HepG2 (cell line): Measurements from ENCODE around the gene KCNQ2. TPM values are rescaled to one million over a fixed set of nuclear protein-coding genes. Genes with fewer than 3 reads are reported as not detected.

ENCODE experiments used
- ATAC-seq: fragments of 200-7000 bp; cut with Tn5 transposase; 3 replicates; pipeline ENCODE4 v1.9.1; 2020; ENCODE audit warnings: mild to moderate bottlenecking, moderate library complexity
- BruUV-seq: library from RNA; stranded (reverse); fragments of 400-500 nt; replicated peaks from 2 replicates; lab custom pipeline; 2021; lab: Mats Ljungman, UMichigan
- CTCF ChIA-PET: fragments of 300-600 bp; formaldehyde crosslinking; extraction: SDS; loops from one replicate; lab custom pipeline; 2021; ENCODE audit warnings: low total read pairs, inconsistent platforms, low intra/inter-chr PET ratio; lab: Yijun Ruan, JAX
- POLR2A ChIA-PET: fragments of 350-600 bp; sonication (Branson Sonifier 250); formaldehyde crosslinking; loops from one replicate; lab custom pipeline; 2020; ENCODE audit warnings: antibody characterized with exemption, inconsistent platforms; lab: Yijun Ruan, JAX
- DNase-seq: peaks from one replicate; pipeline ENCODE4 v3.0.0-alpha.2; 2015; ENCODE audit warnings: low spot score
- FAIRE-seq: peaks from 3 replicates; lab custom pipeline; 2011; peaks lifted over from hg19 to GRCh38; lab: Jason Lieb, UNC
- H2AFZ ChIP-seq: one replicate; pipeline ENCODE4 v1.6.1; 2011; ENCODE audit warnings: low read length, inconsistent platforms
- H3K27ac ChIP-seq: fragments of 300-600 bp; 3 replicates; pipeline ENCODE4 v1.8.0; 2011; ENCODE audit warnings: mixed run types, mild to moderate bottlenecking, mixed read lengths, low read length, inconsistent platforms; ENCODE audit not compliant: insufficient read depth; ENCODE audit errors: extremely low read length
- H3K27me3 ChIP-seq, 2 experiments: fragments of 200-600 bp in 1 of 2; 2 replicates in 1 of 2; 3 replicates in 1 of 2; pipeline versions ENCODE4 v1.6.0 to v1.8.0; 2011; ENCODE audit warnings: low read length in 2 of 2, mild to moderate bottlenecking in 2 of 2, moderate library complexity in 2 of 2, inconsistent platforms in 1 of 2; ENCODE audit not compliant: insufficient read depth in 2 of 2, control insufficient read depth in 1 of 2
- H3K36me3 ChIP-seq, 2 experiments: fragments of 200-600 bp in 1 of 2; replicated peaks in 1 of 2; 2 replicates in 1 of 2; 3 replicates in 1 of 2; pipeline versions ENCODE4 v1.5.1 to v1.8.0; 2011; ENCODE audit warnings: low read length in 2 of 2, inconsistent platforms in 1 of 2; ENCODE audit not compliant: insufficient read depth in 2 of 2, control insufficient read depth in 1 of 2
- H3K4me1 ChIP-seq: 2 replicates; pipeline ENCODE4 v1.5.1; 2012; ENCODE audit warnings: low read length, inconsistent platforms; ENCODE audit not compliant: insufficient read depth
- H3K4me2 ChIP-seq: 2 replicates; pipeline ENCODE4 v1.6.0; 2011; ENCODE audit warnings: low read depth, low read length, inconsistent platforms
- H3K4me3 ChIP-seq, 3 experiments: fragments of 200-600 bp in 1 of 3; sonication (generic), shearing (Covaris generic) in 1 of 3; replicated peaks in 1 of 3; 2 replicates each; pipeline ENCODE4 v1.5.1; 2011 to 2016; ENCODE audit warnings: low read length in 3 of 3, inconsistent platforms in 2 of 3, low read depth in 2 of 3, mild to moderate bottlenecking in 2 of 3, control low read depth in 1 of 3, mixed read lengths in 1 of 3; ENCODE audit not compliant: insufficient read depth in 1 of 3
- H3K79me2 ChIP-seq: one replicate; pipeline ENCODE4 v1.6.1; 2011; ENCODE audit warnings: low read length, inconsistent platforms; ENCODE audit not compliant: insufficient read depth
- H3K9ac ChIP-seq: 2 replicates; pipeline ENCODE4 v1.6.0; 2011; ENCODE audit warnings: mild to moderate bottlenecking, low read depth, low read length, inconsistent platforms; ENCODE audit not compliant: insufficient read depth
- H3K9me3 ChIP-seq: 2 replicates; pipeline ENCODE4 v1.5.1; 2012; ENCODE audit warnings: mild to moderate bottlenecking, low read length
- H4K20me1 ChIP-seq: 2 replicates; pipeline ENCODE4 v1.6.0; 2011; ENCODE audit warnings: inconsistent platforms, mild to moderate bottlenecking, low read length, moderate library complexity; ENCODE audit not compliant: insufficient read depth
- ATAD3A ChIP-seq: sonication (generic); formaldehyde crosslinking; IDR thresholded peaks from 2 replicates; pipeline ENCODE4 v1.4.0; 2020; ENCODE audit warnings: missing genetic modification reagents
- ATRX ChIP-seq: sonication (generic); formaldehyde crosslinking; IDR thresholded peaks from 2 replicates; pipeline ENCODE4 v1.4.0; 2020; ENCODE audit warnings: missing genetic modification reagents, borderline replicate concordance
- CHCHD3 ChIP-seq: sonication (generic); formaldehyde crosslinking; IDR thresholded peaks from 2 replicates; pipeline ENCODE4 v1.8.0; 2022; ENCODE audit warnings: mild to moderate bottlenecking, missing genetic modification reagents, moderate library complexity
- EED ChIP-seq: sonication (generic); formaldehyde crosslinking; IDR thresholded peaks from 2 replicates; pipeline ENCODE4 v1.5.0; 2020; ENCODE audit warnings: mild to moderate bottlenecking, missing genetic modification reagents
- ELF4 ChIP-seq: sonication (generic); formaldehyde crosslinking; IDR thresholded peaks from 2 replicates; pipeline ENCODE4 v1.5.0; 2020; ENCODE audit warnings: missing genetic modification reagents, mild to moderate bottlenecking, moderate library complexity, borderline replicate concordance
- ETS1 ChIP-seq: sonication (generic); formaldehyde crosslinking; IDR thresholded peaks from 2 replicates; pipeline ENCODE4 v1.4.0; 2020; ENCODE audit warnings: missing genetic modification reagents
- GRHL1 ChIP-seq: sonication (generic); formaldehyde crosslinking; conservative IDR thresholded peaks from 2 replicates; pipeline ENCODE4 v1.8.0; 2022; ENCODE audit warnings: missing genetic modification reagents
- IKZF5 ChIP-seq: IDR thresholded peaks from 2 replicates; pipeline ENCODE4 v1.6.1; 2018; ENCODE audit warnings: missing genetic modification reagents, mild to moderate bottlenecking, missing compliant biosample characterization
- KDM2A ChIP-seq: sonication (generic); formaldehyde crosslinking; IDR thresholded peaks from 2 replicates; pipeline ENCODE4 v1.4.0; 2020; ENCODE audit warnings: low read depth, missing genetic modification reagents, borderline replicate concordance
- KDM4B ChIP-seq: sonication (generic); formaldehyde crosslinking; IDR thresholded peaks from 2 replicates; pipeline ENCODE4 v1.4.0; 2020; ENCODE audit warnings: missing genetic modification reagents
- KLF12 ChIP-seq: sonication (generic); formaldehyde crosslinking; IDR thresholded peaks from 2 replicates; pipeline ENCODE4 v1.4.0; 2020; ENCODE audit warnings: missing genetic modification reagents, borderline replicate concordance
- MED8 ChIP-seq: sonication (generic); formaldehyde crosslinking; IDR thresholded peaks from 2 replicates; pipeline ENCODE4 v1.8.1; 2023; ENCODE audit warnings: mild to moderate bottlenecking, missing genetic modification reagents; ENCODE audit not compliant: insufficient replicate concordance
- NBN ChIP-seq: fragments of 450-650 bp; conservative IDR thresholded peaks from 2 replicates; pipeline ENCODE4 v1.6.1; 2017
- NFKBIZ ChIP-seq: IDR thresholded peaks from 2 replicates; pipeline ENCODE4 v1.6.1; 2018; ENCODE audit warnings: missing genetic modification reagents, missing compliant biosample characterization
- PPARG ChIP-seq: conservative IDR thresholded peaks from 2 replicates; pipeline ENCODE4 v1.6.1; 2016; ENCODE audit warnings: missing biosample characterization, missing genetic modification reagents
- RARG ChIP-seq: sonication (generic); formaldehyde crosslinking; IDR thresholded peaks from 2 replicates; pipeline ENCODE4 v1.4.0; 2020; ENCODE audit warnings: low read depth, mild to moderate bottlenecking, missing genetic modification reagents
- REXO4 ChIP-seq: sonication (generic); formaldehyde crosslinking; IDR thresholded peaks from 2 replicates; pipeline ENCODE4 v1.8.0; 2022; ENCODE audit warnings: missing genetic modification reagents, mild to moderate bottlenecking, borderline replicate concordance
- ZNF616 ChIP-seq: sonication (generic); formaldehyde crosslinking; IDR thresholded peaks from 2 replicates; pipeline ENCODE4 v1.5.0; 2020; ENCODE audit warnings: low read depth, mild to moderate bottlenecking, missing genetic modification reagents
- ZNF749 ChIP-seq: sonication (generic); formaldehyde crosslinking; IDR thresholded peaks from 2 replicates; pipeline ENCODE4 v1.8.0; 2022; ENCODE audit warnings: mild to moderate bottlenecking, missing genetic modification reagents, moderate library complexity, borderline replicate concordance
- WGBS: methylation state at CpG from one replicate; pipeline ENCODE4 v1.1.6; 2017; ENCODE audit warnings: low lambda C conversion rate; 5-methylcytosine and 5-hydroxymethylcytosine counted together
- in situ Hi-C: cut with HindIII; loops from 2 replicates; pipeline ENCODE4 v1.10.0; 2017; ENCODE audit warnings: low pct_unique_long_range_greater_than_20kb; ENCODE audit not compliant: extremely low pct_ligation_motif_present
- intact Hi-C: fragments of 100-400 bp; cut with micrococcal nuclease; formaldehyde crosslinking; loops from one replicate; pipeline ENCODE4 v1.10.0; 2022; ENCODE audit not compliant: unreplicated experiment
- polyA plus RNA-seq, 8 experiments: library from polyadenylated mRNA; depleted of rRNA in 3 of 8; stranded (reverse) in 7 of 8; unstranded in 1 of 8; fragments of >200 nt; fragmentation: Illumina TruSeq in 4 of 8; extraction: Trizol in 4 of 8; gene quantifications; 2 replicates each; pipeline versions ENCODE4 v1.2.1 to v1.2.3, GENCODE V29; 2011 to 2016; ENCODE audit warnings: low read depth in 4 of 8, missing spikeins in 1 of 8, mixed read lengths in 1 of 8; ENCODE audit not compliant: insufficient read depth in 1 of 8
- total RNA-seq, 5 experiments: library from RNA; depleted of rRNA; stranded (reverse); fragments of >200 nt; fragmentation: Illumina TruSeq; extraction: Trizol; gene quantifications; 2 replicates each; pipeline ENCODE4 v1.2.3, GENCODE V29; 2016; ENCODE audit warnings: low read depth in 1 of 5

Gene KCNQ2
- total and polyA plus RNA-seq, 2 of the 13 experiments (the other 11 are each of a cell fraction or from before 2014, with no cell fraction given) = not detected

GRCh38 chr20:63371291-63371865 is 101.1 kb downstream of the KCNQ2 start (continued):
- TF ChIP-seq GRHL1 (CRISPR knock-in tag) (no peak), ELF4 (CRISPR knock-in tag) (no peak), KDM2A (CRISPR knock-in tag) (no peak), MED8 (no peak)

- H3K9me3 ChIP-seq = no peaks in the 10 kb centered on the region
- no peak overlapping the region for H2AFZ ChIP-seq
- peaks cover 11% of the 10 kb centered on the region; the same call in 1 of the 2 replicates for H4K20me1 ChIP-seq
- 28% methylated on average over 20 of the region's 21 CpGs for WGBS
- intact Hi-C loops = no loop called here
- TF ChIP-seq PPARG (CRISPR knock-in tag) (no peak), CHCHD3 (no peak), KLF12 (CRISPR knock-in tag) (no peak), ETS1 (CRISPR knock-in tag) (no peak), NBN (no peak), ATRX (CRISPR knock-in tag) (no peak), REXO4 (CRISPR knock-in tag) (no peak), EED (no peak), RARG (no peak), KDM4B (CRISPR knock-in tag) (no peak), ZNF616 (CRISPR knock-in tag) (no peak), ZNF749 (CRISPR knock-in tag) (no peak), ATAD3A (CRISPR knock-in tag) (no peak), NFKBIZ (no peak), IKZF5 (CRISPR knock-in tag) (no peak)
- TF ChIP-seq, all 625 proteins: peak for 0
- CTCF ChIA-PET = no interaction called here
- no peaks in the 10 kb centered on the region for H3K36me3 ChIP-seq
- no peak overlapping the region for H3K27ac ChIP-seq
- DNase-seq = no peak
- peaks cover 19 to 85% of the 10 kb centered on the region in 2 experiments; a peak in 4 of 5 replicates for H3K27me3 ChIP-seq
- H3K4me2 ChIP-seq = no peak overlapping the region
- POLR2A ChIA-PET = no interaction called here
- no peak overlapping the region for H3K9ac ChIP-seq
- H3K4me1 ChIP-seq = peaks cover 35% of the 10 kb centered on the region
- ATAC-seq = no peak
- in situ Hi-C loops = no loop called here
- no peak for FAIRE-seq
- no peak overlapping the region for H3K4me3 ChIP-seq
- BruUV-seq = no TSS peak
- no peaks in the 10 kb centered on the region for H3K79me2 ChIP-seq
These were observed 101.8 kb downstream of the KCNQ2 start for GRCh38 chr20:63370618-63371187.
